Stimulated activated naive CD4-positive, alpha-beta T cell (primary cell): ENCODE measurements around the gene SRPRB.
"Not testable (repeated sequence)": the region's sequence is repeated elsewhere in the genome, so short reads cannot be mapped to it uniquely, and the experiment has no call there.

Source experiments
- DNase-seq, 6 experiments: peaks; one replicate each; lab custom pipeline; 2025; lab: John Stamatoyannopoulos, UW

Gene SRPRB

DNA sequence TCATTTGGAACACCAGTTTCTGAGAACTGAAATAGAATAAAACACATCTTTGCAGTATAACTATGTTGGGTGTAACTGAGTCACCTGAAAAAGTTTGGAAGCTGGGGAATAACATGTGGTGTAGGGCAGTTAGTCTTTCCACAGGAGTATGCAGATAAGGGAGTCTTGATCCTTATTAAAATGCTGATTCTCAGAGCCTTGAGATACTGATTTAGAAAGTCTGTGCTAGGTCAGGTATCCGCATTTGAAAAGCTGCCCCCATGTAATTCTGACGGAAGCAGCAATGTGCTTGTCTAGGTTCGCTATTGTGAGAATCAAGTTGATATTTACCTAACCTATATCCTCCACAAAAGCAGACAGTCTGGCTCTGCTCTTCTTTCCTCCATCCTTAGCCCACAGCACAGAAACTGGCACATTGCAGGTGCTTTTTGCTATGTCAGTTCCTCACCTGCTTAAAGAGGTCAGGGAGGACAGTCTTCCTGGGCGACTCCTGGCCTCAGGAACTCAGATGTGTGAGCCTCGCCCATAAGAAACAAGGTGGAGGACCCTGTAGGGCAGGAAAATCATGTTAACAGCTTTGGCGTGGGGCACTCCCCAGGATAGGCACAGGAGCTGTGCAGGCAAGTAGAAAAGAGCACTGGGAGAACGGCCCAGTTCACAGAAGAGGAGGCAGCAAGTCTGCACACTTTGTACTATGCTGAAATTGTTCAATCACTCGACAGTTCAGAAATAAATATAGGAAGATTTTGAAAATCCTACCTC, 27.6 kb upstream of the SRPRB start:
- no peak for DNase-seq

DNA sequence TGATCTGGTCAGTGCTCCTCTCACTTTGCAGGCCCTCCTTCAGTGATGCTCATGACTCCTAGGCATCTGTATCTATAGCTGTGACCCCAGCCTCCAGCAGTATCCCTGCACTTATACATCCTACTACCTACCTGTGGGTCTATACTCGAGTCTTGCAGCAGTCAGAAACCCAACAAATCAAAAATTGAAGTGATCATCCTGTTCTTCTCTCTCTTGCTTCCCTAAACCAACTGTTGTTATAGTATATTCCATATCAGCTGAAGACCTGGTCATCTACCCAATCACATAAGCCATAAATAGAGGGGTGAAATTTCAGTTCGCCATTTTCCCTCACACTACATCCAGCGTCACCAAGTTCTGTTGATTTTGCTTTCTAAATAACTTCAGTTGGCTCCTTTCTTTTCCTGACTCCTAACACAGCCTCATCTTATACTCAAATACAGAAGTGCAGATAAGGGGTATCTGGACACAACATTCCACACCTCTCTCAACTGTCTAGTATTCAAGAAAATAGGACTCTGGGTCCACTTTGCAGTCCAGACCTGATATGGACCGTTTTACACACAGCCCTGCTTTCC, 25.9 kb upstream of the SRPRB start:
- no peak for DNase-seq

DNA sequence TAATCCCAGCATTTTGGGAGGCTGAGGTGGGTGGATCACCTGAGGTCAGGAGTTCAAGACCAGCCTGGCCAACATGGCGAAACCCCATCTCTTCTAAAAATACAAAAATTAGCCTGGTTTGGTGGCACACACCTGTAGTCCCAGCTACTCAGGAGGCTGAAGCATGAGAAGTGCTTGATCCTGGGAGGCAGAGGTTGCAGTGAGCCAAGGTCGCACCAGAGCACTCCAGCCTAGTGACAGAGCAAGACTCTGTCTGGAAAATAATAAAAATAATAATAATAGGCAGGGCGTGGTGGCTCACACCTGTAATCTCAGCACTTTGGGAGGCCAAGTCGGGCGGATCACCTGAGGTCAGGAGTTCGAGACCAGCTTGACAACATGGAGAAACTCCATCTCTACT, 24.9 kb upstream of the SRPRB start:
- DNase-seq: not testable (repeated sequence)

DNA sequence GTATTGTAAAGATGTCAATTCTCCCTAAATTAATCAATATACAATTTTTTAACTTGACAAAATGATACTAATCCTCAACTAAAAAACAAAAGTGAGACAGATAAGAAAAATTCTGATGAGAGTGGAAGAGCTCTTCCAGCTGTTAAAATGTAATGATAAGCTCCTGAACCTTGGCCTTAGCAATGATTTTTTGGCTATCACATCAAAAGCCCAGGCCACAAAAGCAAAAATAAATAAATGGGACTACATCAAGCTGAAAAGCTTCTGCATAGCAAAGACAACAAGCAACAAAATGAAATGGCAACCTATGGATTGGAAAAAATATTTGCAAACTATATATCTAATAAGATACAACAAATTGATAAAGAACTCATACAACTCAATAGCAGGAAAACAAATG, 24.0 kb upstream of the SRPRB start:
- no peak for DNase-seq

DNA sequence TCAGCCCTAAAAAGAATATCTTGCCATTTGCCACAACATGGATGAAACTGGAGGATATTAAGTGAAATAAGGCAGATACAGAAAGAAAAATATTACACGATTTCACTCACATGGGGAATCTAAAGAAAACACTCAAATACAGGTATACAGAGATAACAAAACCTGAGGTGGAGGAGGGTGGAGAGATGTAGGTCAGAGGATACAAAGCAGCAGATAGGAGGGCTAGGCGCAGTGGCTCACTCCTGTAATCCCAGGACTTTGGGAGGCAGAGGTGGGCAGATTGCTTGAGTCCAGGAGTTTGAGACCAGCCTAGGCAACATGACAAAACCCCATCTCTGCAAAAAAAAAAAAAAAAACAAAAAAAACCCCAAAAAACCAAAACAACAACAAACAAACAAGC, 23.2 kb upstream of the SRPRB start:
- DNase-seq: no peak

DNA sequence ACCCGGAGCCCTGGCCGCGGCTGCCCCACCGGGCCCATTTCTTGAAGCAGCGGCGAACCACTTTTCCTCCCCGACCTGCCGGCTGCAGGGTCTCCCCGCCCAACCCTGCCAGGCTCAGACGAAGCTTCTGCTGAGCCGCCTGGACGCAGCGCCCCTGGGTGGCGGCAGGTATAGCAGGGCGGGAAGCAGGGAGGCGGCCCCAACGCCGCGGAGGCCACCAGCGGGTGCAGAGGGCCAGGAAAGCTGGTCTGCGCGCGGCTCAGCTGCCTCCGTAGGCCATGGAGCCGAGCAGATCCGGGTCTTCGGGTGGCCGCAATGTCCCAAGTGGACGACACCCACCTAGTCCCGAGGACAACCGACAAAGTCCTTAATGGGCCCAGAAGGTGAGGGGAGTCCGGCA, 21.9 kb upstream of the SRPRB start:
- DNase-seq: no peak

DNA sequence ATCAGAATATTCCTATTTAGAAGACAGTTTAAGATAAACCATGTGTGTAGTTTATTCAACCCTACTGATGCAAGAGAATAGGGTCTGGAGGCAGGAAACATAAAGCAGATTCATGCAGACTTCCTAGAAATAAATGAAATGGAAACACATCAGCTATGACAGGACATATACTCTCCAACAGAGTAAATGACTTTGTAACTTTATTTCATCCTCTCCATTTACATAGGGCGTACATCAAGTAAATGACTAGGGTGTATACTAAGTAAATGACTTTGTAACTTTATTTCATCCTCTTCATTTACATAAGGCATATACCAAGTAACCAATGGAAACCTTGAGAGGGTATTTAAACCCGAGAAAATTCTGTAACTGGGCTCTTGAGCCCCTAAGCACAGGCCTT, 17.6 kb upstream of the SRPRB start:
- DNase-seq: no peak

DNA sequence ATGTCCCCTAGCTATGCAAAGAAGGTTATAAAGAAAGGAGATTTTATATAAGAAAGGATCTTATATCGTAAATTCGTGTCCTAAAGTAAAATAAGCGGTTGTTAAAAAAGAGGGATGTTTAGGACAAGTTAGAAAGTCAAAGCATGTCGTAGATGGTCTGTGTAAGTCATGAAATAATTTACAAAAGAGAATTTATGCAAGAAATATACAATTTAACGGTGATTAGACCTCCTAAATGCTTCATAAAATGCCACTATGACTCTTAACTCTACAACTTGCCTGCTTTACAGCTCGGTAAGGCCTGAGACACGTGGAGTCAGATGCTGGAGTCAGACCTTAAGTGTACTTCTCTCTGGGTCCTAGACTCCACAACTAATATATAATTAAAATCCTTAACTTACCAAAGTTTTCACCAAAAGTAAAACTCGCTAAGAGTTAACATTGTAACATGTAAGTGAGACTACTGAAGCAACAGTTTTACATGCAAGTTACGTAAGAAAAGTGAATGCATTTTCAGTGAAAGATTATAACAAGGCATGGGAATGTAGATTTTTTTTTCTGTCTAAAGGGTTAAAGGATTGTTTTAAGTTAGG, 13.3 kb upstream of the SRPRB start:
- DNase-seq: no peak

DNA sequence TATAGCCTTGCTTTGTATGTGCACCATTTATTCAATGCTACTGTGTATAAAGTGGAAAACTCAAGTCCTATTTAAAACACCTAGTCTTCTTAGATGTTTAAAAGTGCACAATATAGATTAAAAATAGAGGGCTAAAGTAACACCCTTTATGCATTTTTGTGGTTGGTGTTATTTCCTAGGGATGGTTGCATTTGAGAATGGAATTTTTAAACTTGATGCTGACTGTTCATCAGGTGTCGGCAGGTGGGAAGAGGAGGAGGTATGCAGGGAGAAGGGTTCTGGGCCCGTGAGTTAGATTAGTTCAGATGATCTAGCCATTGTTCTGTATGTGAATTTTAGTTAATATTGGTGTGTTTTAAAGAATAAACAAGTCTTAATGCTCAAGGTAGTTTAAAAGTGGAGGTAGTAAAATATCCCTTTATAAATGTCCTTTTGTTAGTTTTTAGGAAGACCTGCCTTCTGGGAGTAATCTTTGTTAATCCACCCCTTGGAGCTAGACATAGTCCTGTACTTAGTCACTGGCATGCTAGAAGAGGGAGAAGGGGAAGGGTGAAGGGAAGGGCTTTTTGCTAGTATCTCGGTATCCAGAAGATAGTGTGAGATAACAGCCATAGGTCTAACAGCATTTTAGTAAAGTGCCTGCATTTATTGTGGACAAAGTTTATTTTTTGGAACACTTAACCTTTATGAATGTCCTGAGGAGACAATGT, 8.1 kb upstream of the SRPRB start:
- DNase-seq: no peak

DNA sequence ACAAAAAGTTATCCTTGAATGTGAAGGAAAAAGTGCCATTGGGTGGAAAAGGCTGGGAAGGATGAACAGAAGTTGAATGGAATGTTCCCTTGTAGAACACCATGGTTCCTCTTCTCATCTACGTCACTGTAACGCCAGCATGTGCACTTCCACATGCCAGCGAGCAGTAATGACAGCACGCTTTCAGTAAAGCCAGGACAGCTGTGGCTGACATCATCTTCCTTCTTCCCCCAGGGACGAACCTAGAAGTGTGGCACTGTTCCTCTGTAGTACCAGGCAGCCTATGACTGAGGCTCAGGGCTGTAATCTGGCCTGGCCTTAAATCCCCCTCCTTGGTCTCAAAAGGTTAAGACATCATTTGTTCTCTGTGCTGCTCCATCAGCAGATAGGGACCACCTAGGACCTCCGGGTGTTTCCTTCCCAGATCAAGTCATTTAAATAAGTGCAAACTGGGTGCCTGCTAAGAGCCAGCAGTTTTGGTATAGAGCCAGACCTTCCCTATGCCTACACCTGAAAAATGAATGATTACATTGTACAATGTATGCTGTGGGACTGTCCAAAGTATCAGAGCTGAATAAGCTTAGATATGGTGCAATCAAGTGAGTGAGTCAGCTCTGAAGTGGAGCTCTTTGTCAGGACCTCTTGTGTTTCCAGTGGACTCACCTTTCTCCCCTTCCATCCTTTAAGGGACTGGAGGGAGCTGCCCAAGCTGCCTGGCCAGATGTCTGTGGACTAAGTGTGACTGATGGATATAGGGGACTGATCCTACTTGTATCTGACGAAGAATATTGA, 5.6 kb upstream of the SRPRB start:
- DNase-seq: no peak

DNA sequence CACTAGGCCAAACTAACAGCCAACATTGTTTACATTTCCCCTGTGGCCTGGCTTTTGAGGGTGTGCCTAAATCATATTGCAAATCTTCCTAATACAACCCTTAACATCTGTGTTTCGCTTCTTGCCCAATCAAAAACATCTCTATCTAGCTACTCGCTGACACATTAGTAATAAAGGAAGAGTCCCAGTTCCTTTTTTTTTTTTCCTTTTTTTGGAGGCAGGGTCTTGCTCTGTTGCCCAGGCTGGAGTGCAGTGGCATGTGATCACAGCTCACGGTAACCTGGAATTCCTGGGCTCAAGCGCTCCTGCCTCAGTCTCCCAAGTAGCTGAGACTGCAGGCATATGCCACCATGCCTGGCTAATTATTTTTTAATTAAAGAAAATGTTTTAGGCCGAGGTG, 2.1 kb upstream of the SRPRB start:
- no peak for DNase-seq

DNA sequence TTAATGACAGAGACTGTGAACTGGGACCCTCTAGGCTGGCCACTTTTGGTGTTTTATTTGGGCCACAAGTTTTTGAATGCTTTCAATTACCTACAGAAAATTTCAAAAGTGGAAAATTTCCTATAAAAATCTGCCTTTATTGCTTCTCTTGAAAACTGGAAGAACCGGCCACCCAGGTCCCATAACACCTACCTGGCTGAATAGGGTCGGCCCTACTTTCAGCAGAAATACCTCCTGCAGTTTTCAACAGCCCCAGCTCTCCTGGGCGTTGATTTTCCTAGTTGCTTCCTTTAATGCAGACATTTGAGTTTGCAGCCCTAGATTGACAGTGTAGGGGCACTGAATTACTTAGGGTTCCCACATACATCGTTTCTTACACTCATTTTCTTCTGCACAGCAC, 719 bp upstream of the SRPRB start:
- no peak for DNase-seq

DNA sequence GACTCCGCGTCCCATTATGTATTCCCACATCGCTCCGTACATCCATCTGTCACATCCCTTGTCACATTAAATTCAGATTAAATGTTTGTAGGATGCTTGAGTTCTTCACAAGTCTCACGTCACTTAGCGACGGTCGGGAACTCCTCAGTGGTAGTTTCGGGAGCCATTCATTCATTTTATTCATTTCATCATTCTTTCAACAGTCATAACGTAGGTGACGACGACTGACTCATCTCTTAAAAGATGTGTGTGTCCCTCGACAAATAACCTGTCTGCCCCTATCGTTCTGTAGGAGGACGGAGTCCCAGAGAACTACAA, 272 bp upstream of the SRPRB start:
- no peak for DNase-seq

DNA sequence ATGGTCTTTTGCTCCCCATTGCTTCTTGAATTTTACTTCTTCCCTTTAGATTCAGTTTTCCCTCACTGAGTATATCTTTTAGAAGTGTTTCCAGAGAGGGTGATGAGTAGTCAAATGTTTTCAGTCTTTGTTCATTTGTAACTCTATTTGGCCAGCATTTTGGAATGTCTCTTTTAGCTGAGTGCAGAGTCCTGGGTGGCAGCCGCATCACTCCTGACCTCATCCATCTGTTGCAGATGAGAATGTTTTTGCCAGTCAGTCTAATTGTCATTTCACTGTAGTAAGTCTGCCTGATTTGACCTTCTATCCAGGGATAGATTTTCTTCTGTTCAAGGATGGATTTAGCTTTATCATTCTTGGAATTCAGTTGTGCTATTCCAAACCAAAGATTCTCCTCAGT, 7.3 kb downstream of the SRPRB start:
- no peak for DNase-seq

DNA sequence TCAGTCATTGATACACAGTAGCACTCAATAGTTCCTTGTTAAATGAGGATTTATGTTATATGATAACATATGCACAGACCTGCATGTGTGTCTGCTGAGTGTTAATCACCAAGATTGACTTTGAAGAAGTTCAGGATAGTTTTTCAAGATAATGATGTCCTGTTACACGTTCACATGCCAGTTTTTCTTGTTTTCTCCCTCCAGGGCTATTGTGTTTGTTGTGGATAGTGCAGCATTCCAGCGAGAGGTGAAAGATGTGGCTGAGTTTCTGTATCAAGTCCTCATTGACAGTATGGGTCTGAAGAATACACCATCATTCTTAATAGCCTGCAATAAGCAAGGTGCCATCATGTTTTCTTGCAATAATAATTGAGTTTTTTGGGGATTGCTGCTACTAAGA, 9.8 kb downstream of the SRPRB start:
- no peak for DNase-seq

DNA sequence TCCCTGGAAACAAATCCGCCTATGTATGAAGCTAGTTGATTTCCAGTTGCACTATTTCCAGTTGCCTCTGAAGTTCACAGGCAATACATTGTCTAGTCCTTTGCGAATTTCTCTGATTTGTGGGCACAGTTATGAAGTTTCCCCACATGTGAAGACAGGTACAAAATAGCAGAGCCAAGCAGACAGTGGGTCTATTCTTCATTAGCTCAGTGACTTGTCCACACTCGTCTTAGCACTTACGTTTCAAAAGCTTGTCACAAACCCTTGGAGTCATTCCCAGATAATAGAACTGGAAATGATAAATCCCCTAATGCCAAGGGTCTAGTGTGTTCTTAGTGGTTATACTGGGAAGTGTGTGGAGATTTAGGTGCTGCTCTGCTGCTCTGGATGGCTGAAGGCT, 14.5 kb downstream of the SRPRB start:
- DNase-seq: no peak

DNA sequence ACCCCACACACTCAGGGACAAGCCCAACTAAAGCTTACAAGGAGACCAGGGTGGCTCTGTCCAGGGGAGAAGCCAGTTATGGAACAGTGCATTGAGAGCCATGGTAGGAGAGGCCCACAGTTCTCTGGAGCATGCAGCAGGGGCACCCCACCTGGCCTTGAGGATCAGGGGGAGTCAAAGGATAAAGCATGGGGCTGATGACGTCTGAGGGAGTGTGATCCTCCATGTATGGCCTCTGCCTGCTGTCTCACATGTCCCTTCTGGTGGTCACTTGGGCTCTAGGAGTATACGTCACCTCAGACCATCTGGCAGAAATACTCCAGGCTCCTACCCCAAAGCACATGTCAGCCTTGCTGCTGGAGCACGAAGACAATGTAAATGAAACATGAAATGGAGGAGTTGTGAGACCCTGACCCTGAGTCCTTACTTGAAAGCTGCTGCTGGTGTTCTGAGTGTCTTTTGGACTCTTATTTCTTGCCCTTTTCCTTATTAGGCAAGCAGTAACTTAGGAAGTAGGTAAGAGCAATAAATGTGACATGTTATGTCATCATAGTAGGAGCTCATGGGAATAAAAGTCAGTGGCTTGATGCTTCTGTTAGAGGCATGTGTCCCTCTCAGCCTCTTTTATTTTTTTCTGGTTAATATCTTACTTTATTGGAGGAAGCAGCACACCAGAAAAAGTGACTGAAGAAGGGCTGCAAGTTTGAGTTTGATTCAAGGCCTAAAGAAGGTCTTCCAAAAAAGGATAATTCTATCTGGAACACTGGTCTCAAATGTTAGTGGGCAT, 15.5 kb downstream of the SRPRB start:
- no peak for DNase-seq

DNA sequence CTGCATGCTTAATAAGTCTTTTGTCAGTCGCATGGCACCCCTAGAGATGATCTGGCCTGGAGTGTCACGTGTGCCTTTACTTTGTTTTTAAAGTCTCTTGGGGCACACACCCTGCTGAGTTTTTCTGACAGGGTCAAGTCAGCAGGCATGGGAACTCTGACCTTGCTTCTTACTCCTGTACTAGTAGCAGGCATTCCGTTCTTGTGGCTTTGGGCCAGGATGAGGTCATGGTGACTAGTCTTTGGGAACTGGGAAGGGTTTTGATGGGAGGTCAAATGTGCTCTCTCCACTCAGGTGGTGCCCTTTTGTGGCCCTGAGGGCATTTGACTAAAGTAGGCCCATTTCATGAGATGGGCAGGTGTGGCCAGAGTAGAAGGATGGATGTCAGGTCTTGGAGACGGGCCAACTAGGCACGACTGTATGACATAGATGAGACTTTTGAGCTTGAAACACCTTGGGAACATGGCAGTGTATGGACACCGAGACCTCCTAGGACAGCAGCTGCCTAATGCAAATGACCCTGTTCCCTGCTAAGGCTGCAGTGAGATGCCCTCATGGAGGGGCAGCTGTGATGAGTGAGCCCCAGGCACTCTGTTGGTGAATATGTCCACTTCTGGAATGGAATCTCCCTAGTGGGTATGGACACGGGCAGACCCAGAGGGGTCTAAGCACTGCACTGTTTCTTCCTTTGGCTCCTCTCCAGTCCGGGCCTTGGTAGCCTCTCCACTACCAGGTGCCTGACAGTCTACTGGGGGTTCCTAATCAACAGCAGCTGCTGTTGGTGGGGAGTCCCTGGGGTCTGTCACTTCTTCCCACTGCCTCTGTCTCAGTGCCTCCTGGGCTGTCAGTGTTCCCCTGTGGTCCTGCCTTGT, 16.4 kb downstream of the SRPRB start:
- DNase-seq: no peak

DNA sequence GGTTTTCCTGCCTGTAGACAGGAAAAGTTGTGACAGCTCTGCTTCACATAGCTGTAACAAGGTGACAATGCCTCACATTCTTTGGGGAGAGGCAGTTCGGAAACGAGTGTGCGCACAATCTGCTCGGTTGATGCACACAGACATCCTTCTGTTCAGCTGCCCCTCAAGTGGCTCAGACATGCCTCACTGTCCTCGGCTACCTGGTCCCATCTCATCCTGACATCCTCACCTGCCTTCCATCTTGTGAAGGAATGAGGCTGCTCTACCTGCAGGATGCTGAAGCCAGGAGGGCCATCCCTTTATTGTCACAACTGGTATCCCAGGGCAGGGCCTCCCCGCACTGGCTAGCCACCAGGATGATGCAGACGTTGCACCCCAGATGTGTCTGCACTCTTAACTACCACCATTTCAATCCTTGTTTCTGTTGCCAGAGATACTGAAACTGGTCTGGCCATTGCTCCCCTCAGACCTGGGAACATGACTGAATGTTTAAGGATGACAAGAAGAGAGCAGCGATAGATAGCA, 19.4 kb downstream of the SRPRB start:
- DNase-seq: no peak

DNA sequence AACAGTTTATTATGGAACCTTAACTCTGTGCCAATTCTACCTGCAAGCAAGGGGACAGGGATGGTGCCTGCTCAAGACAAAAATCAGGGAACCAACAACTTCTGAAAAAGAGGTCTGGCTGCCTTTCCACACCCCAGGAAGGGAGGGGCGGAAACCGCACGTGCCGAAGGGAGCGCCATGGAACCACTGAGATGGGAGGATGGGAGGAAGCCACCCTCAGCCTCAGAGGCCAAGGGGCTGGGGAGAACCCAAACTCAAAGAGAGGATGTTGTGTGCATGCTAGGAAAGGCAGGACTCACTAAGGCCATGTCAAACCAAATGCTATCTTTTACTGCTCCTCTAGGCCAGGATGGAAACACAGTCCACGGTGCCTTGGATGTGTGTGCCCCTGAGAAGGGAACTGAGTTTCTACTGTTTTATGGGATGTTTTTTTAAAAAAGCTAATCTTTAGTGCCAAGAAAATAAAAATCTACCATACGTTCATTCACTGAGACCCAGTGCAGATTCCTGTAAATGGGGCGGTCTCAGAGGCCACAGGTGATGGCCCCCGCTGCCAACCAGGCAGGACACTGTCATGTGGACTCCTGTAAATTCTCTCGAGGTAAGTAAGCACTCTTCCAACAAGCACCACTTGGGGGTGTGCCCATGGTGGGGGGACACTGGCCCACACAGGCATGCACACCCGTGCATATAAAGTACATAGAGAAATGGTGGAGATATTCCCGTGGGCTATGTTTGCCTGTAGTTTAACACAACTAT, 20.5 kb downstream of the SRPRB start:
- no peak for DNase-seq
